GM12878 (cell line): ENCODE measurements around the gene RPS3. TPM values are rescaled to one million over a fixed set of nuclear protein-coding genes. Genes with fewer than 3 reads are reported as not detected.

Source experiments
- ATAC-seq: fragments of 200-7000 bp; cut with Tn5 transposase; 3 replicates; pipeline ENCODE4 v1.9.1; 2020; ENCODE audit warnings: mild to moderate bottlenecking, moderate library complexity
- BruUV-seq: library from RNA; stranded (reverse); fragments of 400-500 nt; replicated peaks from 2 replicates; lab custom pipeline; 2021; lab: Mats Ljungman, UMichigan
- CTCF ChIA-PET: fragments of 300-600 bp; sonication (Branson Sonifier 250); formaldehyde crosslinking; extraction: SDS; loops from one replicate; lab custom pipeline; 2021; ENCODE audit warnings: inconsistent platforms; lab: Yijun Ruan, JAX
- POLR2A ChIA-PET: fragments of 350-600 bp; formaldehyde crosslinking; extraction: SDS; loops from one replicate; lab custom pipeline; 2021; ENCODE audit warnings: inconsistent platforms; lab: Charles Lee
- RAD21 ChIA-PET: fragments of 300-600 bp; sonication (Branson Sonifier 250); formaldehyde crosslinking; loops from one replicate; lab custom pipeline; 2023; ENCODE audit warnings: antibody characterized with exemption; ENCODE audit not compliant: unreplicated experiment; lab: Charles Lee
- SMC1A ChIA-PET: fragments of 300-600 bp; sonication (Branson Sonifier 250); formaldehyde crosslinking; loops from one replicate; lab custom pipeline; 2023; ENCODE audit not compliant: unreplicated experiment, uncharacterized antibody; lab: Charles Lee
- DNase-seq: peaks from one replicate; pipeline ENCODE4 v3.0.0-alpha.2; 2011; ENCODE audit warnings: low read depth, low spot score
- FAIRE-seq: peaks from 3 replicates; lab custom pipeline; 2011; peaks lifted over from hg19 to GRCh38; lab: Jason Lieb, UNC
- H2AFZ ChIP-seq: 2 replicates; pipeline ENCODE4 v1.6.0; 2011; ENCODE audit warnings: low read depth, low read length, control low read depth; ENCODE audit not compliant: control insufficient read depth
- H3K27ac ChIP-seq: 2 replicates; pipeline ENCODE4 v1.5.1; 2011; ENCODE audit warnings: control low read depth; ENCODE audit not compliant: control insufficient read depth, insufficient read depth
- H3K27me3 ChIP-seq, 2 experiments: replicated peaks in 1 of 2; 2 replicates each; pipeline versions ENCODE4 v1.6.0 to v1.6.1; 2011; ENCODE audit warnings: low read length in 1 of 2; ENCODE audit not compliant: control insufficient read depth in 2 of 2, insufficient read depth in 2 of 2
- H3K36me3 ChIP-seq, 2 experiments: 2 replicates each; pipeline ENCODE4 v1.5.1; 2011; ENCODE audit warnings: low read length in 1 of 2; ENCODE audit not compliant: control insufficient read depth in 2 of 2, insufficient read depth in 2 of 2
- H3K4me1 ChIP-seq: 2 replicates; pipeline ENCODE4 v1.6.1; 2011; ENCODE audit warnings: mild to moderate bottlenecking, low read length, moderate library complexity, mixed read lengths; ENCODE audit not compliant: control insufficient read depth, insufficient read depth
- H3K4me2 ChIP-seq: 2 replicates; pipeline ENCODE4 v1.6.0; 2011; ENCODE audit warnings: control low read depth; ENCODE audit not compliant: control insufficient read depth, insufficient read depth
- H3K4me3 ChIP-seq: fragments of 200-600 bp; sonication (generic); 2 replicates; pipeline ENCODE4 v1.5.1; 2016
- H3K79me2 ChIP-seq: 2 replicates; pipeline ENCODE4 v1.6.0; 2011; ENCODE audit warnings: low read length; ENCODE audit not compliant: control insufficient read depth, insufficient read depth
- H3K9ac ChIP-seq: 2 replicates; pipeline ENCODE4 v1.8.0; 2011; ENCODE audit warnings: low read length, control low read depth, mixed read lengths; ENCODE audit not compliant: control insufficient read depth, insufficient read depth
- H3K9me3 ChIP-seq: replicated peaks from 3 replicates; pipeline ENCODE4 v1.5.1; 2011; ENCODE audit warnings: mild to moderate bottlenecking, low read length; ENCODE audit not compliant: control insufficient read depth, insufficient read depth
- H4K20me1 ChIP-seq: 2 replicates; pipeline ENCODE4 v1.6.0; 2011; ENCODE audit not compliant: control insufficient read depth, insufficient read depth
- ATF2 ChIP-seq: IDR thresholded peaks from 2 replicates; pipeline ENCODE4 v1.6.1; 2012; ENCODE audit warnings: low read length, inconsistent platforms
- BCLAF1 ChIP-seq: fragments of 450-650 bp; IDR thresholded peaks from 2 replicates; pipeline ENCODE4 v1.6.1; 2017; ENCODE audit warnings: antibody characterized with exemption, mild to moderate bottlenecking, moderate library complexity
- KDM1A ChIP-seq: fragments of 200-600 bp; sonication (generic); IDR thresholded peaks from 2 replicates; pipeline ENCODE4 v1.6.1; 2016; ENCODE audit warnings: borderline replicate concordance
- MXI1 ChIP-seq: fragments of 150-350 bp; IDR thresholded peaks from 2 replicates; pipeline ENCODE4 v1.6.1; 2011; ENCODE audit warnings: low read depth, mild to moderate bottlenecking, inconsistent platforms, low read length, improper control_type of control experiment
- RBBP5 ChIP-seq: fragments of 200-600 bp; sonication (generic); conservative IDR thresholded peaks from 2 replicates; pipeline ENCODE4 v1.6.1; 2016
- SMC3 ChIP-seq: IDR thresholded peaks from 2 replicates; pipeline ENCODE4 v1.6.1; 2011; ENCODE audit warnings: low read length, improper control_type of control experiment, borderline replicate concordance
- WRNIP1 ChIP-seq: IDR thresholded peaks from 2 replicates; pipeline ENCODE4 v1.6.1; 2011; ENCODE audit warnings: low read depth, low read length, improper control_type of control experiment, borderline replicate concordance
- WGBS: methylation state at CpG from one replicate; pipeline ENCODE4 v1.1.6; 2016; ENCODE audit warnings: low lambda C conversion rate; ENCODE audit not compliant: insufficient replicate concordance, insufficient coverage; ENCODE audit errors: missing lambda C conversion rate; 5-methylcytosine and 5-hydroxymethylcytosine counted together
- in situ Hi-C: fragments of 300-500 bp; cut with MboI; formaldehyde crosslinking; loops from 9 replicates; pipeline ENCODE4 v1.14.3; 2018; ENCODE audit warnings: mixed read lengths
- intact Hi-C: fragments of 100-400 bp; cut with micrococcal nuclease; formaldehyde crosslinking; loops from one replicate; pipeline ENCODE4 v1.14.2; 2022; ENCODE audit not compliant: unreplicated experiment
- polyA plus RNA-seq, 11 experiments: library from polyadenylated mRNA; depleted of rRNA in 4 of 11; unstranded in 6 of 11; stranded (reverse) in 5 of 11; fragments of >200 nt; fragmentation: Nextera tagmentation in 4 of 11; fragmentation: Illumina TruSeq in 1 of 11; extraction: Ambion mirVana in 4 of 11; extraction: Trizol in 1 of 11; gene quantifications; 1 replicate in 1 of 11; 2 replicates in 10 of 11; pipeline versions ENCODE4 v1.2.1 to v1.2.3, GENCODE V29; 2011 to 2016; ENCODE audit warnings: inconsistent platforms in 2 of 11, missing spikeins in 2 of 11, low read depth in 1 of 11
- total RNA-seq, 4 experiments: library from RNA; depleted of rRNA in 3 of 4; stranded (reverse); fragments of >200 nt in 3 of 4; fragmentation: Illumina TruSeq in 1 of 4; extraction: Trizol in 1 of 4; gene quantifications; 2 replicates each; pipeline versions ENCODE4 v1.2.1 to v1.2.3, GENCODE V29; 2013 to 2021
- TF ChIP-seq, protein P1 (sequence below): fragments of 450-650 bp; IDR thresholded peaks from 2 replicates; pipeline ENCODE4 v1.6.1; 2018; ENCODE audit warnings: borderline replicate concordance, mild to moderate bottlenecking; ENCODE audit not compliant: partially characterized antibody

RPS3 gene
- total and polyA plus RNA-seq, 10 of the 15 experiments (the other 5 are each of a cell fraction or from before 2014, with no cell fraction given) = 2,127 to 9,556 (median 4,327) TPM

DNA sequence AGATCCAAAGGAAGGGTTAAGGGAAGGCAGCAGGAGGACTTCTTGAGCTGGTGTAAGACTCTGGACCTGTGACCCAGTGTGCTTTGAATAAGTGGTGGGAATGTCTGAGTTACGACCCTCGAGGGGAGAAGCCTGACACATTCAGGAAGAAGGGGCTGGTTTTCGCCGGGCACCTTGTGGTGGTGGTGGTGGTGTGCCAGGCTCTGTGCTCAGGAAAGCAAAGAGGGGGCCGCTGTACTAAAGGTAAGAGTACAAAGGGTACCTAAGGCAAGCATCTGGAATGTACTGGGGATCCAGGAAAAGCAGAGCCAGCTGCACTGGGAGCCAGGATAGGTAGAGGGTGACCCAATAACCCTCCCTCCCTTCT lies 27.4 kb downstream of the RPS3 start:
- TF ChIP-seq BCLAF1 = no peak
- TF ChIP-seq KDM1A = no peak
- no peak for TF ChIP-seq WRNIP1
- TF ChIP-seq, protein P1, sequence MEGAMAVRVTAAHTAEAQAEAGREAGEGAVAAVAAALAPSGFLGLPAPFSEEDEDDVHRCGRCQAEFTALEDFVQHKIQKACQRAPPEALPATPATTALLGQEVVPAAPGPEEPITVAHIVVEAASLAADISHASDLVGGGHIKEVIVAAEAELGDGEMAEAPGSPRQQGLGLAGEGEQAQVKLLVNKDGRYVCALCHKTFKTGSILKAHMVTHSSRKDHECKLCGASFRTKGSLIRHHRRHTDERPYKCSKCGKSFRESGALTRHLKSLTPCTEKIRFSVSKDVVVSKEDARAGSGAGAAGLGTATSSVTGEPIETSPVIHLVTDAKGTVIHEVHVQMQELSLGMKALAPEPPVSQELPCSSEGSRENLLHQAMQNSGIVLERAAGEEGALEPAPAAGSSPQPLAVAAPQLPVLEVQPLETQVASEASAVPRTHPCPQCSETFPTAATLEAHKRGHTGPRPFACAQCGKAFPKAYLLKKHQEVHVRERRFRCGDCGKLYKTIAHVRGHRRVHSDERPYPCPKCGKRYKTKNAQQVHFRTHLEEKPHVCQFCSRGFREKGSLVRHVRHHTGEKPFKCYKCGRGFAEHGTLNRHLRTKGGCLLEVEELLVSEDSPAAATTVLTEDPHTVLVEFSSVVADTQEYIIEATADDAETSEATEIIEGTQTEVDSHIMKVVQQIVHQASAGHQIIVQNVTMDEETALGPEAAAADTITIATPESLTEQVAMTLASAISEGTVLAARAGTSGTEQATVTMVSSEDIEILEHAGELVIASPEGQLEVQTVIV = no peak
- no peak for TF ChIP-seq ATF2
- no peak for TF ChIP-seq MXI1
- TF ChIP-seq SMC3 = no peak
- TF ChIP-seq RBBP5 = no peak
- Histone ChIP-seq H3K4me1 (no peaks in the 10 kb centered on the region), H3K27me3 (peaks cover 2 to 9% of the 10 kb centered on the region in 2 experiments), H3K9me3 (peaks cover 2% of the 10 kb centered on the region; the same call in 1 of the 3 replicates), H3K36me3 (peaks cover 2 to 3% of the 10 kb centered on the region in 2 experiments; a peak in 2 of 4 replicates), H3K4me2 (no peak overlapping the region), H3K27ac (no peak overlapping the region), H3K4me3 (no peak overlapping the region), H2AFZ (no peak overlapping the region), H3K9ac (no peak overlapping the region), H4K20me1 (no peaks in the 10 kb centered on the region), H3K79me2 (no peaks in the 10 kb centered on the region)
- FAIRE-seq (no peak), ATAC-seq (no peak), DNase-seq (no peak)
- 68% methylated on average over 5 of the region's 5 CpGs for WGBS
- in situ Hi-C loops (no loop called here), intact Hi-C loops (no loop called here)
- ChIA-PET POLR2A (no interaction called here), SMC1A (no interaction called here), RAD21 (no interaction called here), CTCF (interaction anchor here (0.6 to 0.8 kb wide), 3 partner anchors 35 to 114 kb away, joined by 3 read pairs; no protein-coding TSS in a partner anchor)
- no TSS peak for BruUV-seq
